Lower leg skin (tissue), 3 donors: Measurements from ENCODE around the gene TNIP1.

Source experiments
- CTCF ChIP-seq, 3 donors: fragments of 450-650 bp; IDR thresholded peaks; one replicate each; pipeline ENCODE4 v1.5.1; 2016; ENCODE audit warnings: antibody characterized with exemption in 3 of 3, mild to moderate bottlenecking in 3 of 3, moderate library complexity in 2 of 3
- POLR2A ChIP-seq, 2 donors: fragments of 450-650 bp; IDR thresholded peaks; one replicate each; pipeline ENCODE4 v1.6.1; 2016 to 2017; ENCODE audit warnings: antibody characterized with exemption in 2 of 2, mild to moderate bottlenecking in 1 of 2, moderate library complexity in 1 of 2

- peak in 1 of 3 donors; percentile 69 for TF ChIP-seq CTCF (IDR thresholded peaks at IDR 0.05)
- TF ChIP-seq POLR2A (IDR thresholded peaks at IDR 0.05), result no peak
Observed at GRCh38 chr5:151051066-151051930, 29.5 kb downstream of the TNIP1 start.
